22Rv1 (cell line): Measurements from ENCODE around the gene RAB11FIP2.

Experiments
- CTCF ChIP-seq: fragments of 450-650 bp; IDR thresholded peaks from 2 replicates; pipeline ENCODE4 v1.5.1; 2017; ENCODE audit warnings: mild to moderate bottlenecking
- ZFX ChIP-seq: fragments of 450-650 bp; IDR thresholded peaks from 2 replicates; pipeline ENCODE4 v1.6.1; 2017; ENCODE audit warnings: antibody characterized with exemption, borderline replicate concordance

- TF ChIP-seq CTCF, result no peak
- no peak for TF ChIP-seq ZFX
These were observed 53.6 kb downstream of the RAB11FIP2 start for GRCh38 chr10:117993166-117993565.
